HT1080 (cell line): ENCODE results near the gene IGIP. TPM values are rescaled to one million over a fixed set of nuclear protein-coding genes. Genes with fewer than 3 reads are reported as not detected.
A peak's percentile ranks its signal among the peaks of the same experiment; 100 is the strongest.

Experiments
- DNase-seq: peaks from one replicate; pipeline ENCODE4 v3.0.0-alpha.2; 2015; ENCODE audit warnings: low read depth
- polyA plus RNA-seq, 2 experiments: library from polyadenylated mRNA; depleted of rRNA; stranded (reverse); fragments of >200 nt; gene quantifications; 2 replicates each; pipeline ENCODE4 v1.2.3, GENCODE V29; 2015
- total RNA-seq: library from RNA; depleted of rRNA; stranded (reverse); fragments of >200 nt; shearing (Covaris generic); gene quantifications from 2 replicates; pipeline ENCODE4 v1.2.3, GENCODE V29; 2014; rRNA removed

The IGIP gene
- total RNA-seq, result 0.23 and 0.85 TPM in 2 replicates
- 0.73 and 1.1 TPM in 2 replicates for polyA plus RNA-seq (2015; cell fraction: cytosol; rRNA removed)
- polyA plus RNA-seq (2015; cell fraction: nucleus; rRNA removed), result 3.8 and 4.8 TPM in 2 replicates

GRCh38 chr5:140125637-140126036 is at the start of gene IGIP:
IGIP (plus strand) TSS chr5:140125937; CDS start chr5:140128477, 2,540 bp downstream.
- no peak for DNase-seq

DNA sequence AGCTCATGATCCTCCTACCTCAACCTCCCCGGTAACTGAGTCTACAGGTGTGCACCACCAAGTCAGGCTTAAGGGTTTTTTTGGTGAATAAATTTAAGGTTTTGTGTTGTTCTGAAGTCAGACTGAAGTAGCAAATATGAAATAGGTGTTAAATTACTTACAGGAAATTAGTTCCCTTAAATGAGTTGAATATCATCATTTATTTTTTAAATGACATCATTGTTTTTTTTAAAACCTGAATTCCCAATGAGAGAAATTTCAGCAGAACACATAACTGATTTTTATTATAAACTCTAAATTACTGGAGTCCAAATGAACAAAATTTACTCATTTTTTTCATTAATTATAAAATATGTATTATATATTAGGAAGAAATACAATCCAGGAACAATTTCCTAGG is 49.6 kb upstream of the IGIP start:
- DNase-seq, result no peak

GRCh38 chr5:140076788-140077187 is 48.9 kb upstream of the IGIP start:
- DNase-seq, result no peak

DNA sequence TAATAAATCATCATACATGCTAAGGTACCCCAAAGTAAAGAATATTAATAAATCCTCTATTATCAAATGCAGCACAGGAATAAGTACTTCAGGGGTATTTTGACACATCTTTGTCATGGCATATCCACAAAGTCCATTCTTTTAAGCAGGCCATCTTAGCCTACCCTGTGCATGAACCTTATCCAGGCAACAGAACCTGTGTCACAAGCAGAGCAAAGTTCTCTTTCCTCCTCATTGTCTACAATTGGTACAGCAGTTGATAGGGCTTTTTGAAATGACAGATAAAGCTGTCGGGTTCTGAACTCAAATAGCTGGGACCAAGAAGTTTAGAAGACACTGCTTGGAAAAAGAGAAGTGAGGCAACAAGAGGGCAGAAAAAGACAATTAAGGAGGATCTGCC is 42.6 kb upstream of the IGIP start:
- no peak for DNase-seq

DNA sequence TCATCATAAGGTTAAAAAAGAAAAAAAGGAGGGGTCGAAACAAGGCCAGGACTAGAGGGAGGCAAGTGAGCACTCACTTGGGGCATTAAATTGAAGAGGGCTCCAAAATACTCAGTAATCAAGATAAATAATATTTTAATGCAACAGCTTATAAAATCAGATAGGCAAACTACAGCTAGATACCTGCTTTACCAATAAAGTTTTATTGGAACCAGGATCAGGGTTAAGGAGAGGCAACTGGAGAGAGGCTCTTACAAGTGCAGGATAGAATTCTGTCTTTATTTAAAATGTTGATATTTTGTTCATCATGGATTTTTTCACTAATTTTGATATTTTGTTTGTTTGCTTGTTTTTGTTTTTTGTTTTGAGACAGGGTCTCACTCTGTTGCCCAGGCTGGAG is 42.1 kb upstream of the IGIP start:
- no peak for DNase-seq

DNA sequence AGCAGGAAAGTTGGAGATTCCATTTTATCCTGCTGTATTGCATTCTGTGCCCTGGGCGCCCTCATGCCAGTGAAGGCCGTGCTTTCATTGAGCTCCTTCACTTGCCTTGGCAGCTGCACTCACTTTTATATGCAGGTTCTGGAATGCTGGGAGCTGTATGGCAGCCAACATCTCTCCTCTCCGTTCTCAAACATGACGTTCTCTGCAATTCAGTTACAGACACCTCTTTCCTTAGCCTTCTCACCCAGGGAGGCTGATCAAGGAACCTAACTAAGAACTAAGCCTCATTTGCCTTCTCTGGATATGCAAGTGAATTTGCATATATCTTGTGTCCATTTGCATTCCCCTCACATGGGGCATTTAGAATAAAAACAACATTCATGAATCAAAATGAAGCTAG is 41.2 kb upstream of the IGIP start:
- no peak for DNase-seq

DNA sequence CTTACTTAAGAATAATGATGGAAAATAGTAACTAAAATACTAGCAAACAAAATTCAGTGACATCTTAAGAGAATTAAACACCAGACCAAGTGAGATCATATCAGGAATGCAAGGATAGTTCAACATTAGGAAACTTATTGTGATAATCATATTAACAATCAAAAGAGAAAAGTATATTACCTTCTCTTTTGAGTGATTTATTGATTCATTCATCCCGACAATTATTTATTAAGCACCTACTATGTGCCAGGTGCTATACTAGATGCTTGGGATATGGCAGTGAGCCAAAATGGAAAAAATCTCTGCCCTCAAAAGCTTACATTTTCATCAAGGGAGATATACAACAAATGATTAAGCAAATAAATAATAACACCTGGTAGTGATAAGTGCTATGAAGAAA is 35.5 kb upstream of the IGIP start:
- DNase-seq, result no peak

DNA sequence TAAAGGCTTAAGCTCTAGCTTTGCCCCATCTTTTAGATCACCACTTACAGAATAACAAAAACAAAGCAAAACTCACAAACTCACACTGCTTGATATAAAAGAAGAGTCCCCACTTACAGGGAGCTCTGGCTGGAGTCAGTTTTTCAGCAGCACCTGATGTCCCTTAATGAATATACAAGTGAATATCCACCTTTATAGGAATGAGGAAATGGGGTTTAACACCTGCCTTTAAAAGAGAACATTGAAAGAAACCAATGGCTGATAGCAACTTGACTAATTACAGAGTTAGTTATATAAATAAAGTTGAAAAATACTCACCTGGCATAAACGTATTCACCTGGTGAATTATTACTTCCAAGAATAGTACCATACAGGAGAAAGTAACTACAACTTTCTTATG is 32.6 kb upstream of the IGIP start:
- DNase-seq, result no peak

DNA sequence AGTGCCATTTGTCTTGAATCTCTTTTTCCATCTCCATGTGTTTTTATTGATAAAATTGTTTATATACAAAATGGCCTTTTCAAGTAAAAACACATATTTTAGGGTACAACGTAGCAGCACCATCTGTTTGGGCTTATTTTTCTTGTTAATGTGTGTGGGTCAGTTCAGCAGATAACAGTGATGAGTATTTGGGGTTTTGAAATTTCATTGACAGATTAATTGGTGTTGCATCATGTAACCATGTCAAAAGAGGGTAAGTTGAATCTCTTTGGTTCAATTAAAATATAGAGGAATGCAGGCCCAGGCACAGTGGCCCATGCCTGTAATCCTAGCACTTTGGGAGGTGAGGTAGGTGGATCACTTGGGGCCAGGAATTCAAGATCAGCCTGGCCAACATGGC is 31.9 kb upstream of the IGIP start:
- DNase-seq, result no peak

DNA sequence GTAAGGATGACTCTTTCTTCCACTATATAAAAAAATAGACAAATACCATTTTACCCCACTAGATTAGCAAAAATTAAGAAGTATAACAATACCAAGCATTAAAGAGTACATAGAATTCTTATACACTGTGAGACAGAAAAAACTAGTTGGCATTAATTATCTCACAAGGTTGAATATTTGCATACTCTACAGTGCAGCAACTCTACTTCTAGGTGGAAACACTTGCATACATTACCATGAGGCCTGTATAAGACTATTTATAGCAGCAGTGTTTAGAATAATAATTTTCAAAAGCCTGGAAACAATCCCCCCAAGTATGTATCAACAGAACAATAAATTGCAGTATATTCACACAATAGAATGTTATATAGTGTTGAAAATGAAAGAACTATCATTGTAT is 30.8 kb upstream of the IGIP start:
- no peak for DNase-seq

DNA sequence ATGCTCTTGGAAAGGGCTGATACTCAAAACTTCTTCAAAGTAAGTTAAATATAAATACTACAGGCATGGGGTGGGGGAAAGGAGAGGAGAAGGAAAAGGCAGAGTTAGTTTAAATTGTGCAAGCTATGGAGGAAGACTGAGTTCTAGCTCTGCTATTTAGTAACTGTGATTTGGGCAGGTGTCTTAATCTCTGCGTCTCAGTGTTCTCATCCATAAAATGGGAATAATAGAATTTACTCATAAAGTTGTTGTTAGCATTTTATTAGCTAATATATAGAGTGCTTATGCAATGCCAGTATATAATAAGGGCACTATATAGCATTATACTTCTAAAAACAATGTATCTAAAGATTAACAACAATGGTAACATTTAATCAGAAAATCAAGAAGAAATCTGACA is 24.6 kb upstream of the IGIP start:
- DNase-seq, result no peak

DNA sequence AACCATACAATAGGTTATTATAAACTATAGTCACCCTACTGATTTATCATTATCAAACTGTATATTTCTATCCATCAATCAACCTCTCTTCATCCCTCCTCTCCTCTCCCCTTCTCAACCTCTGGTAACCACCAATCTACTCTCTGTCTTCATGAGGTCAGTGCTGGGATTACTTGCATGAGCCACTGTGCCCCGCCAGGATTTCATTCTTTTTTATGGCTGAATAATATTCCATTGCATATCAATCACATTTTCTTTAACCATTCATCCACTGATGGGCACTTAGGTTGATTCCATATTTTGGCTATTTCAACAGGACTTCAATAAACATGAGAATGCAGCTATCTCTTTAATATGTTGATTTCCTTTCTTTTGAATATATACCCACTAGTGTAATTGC is 22.6 kb upstream of the IGIP start:
- DNase-seq, result no peak

- DNase-seq, result no peak
Observed at GRCh38 chr5:140104100-140104499, 21.6 kb upstream of the IGIP start.

GRCh38 chr5:140106101-140106500 is 19.6 kb upstream of the IGIP start:
- no peak for DNase-seq

GRCh38 chr5:140106805-140107311 is 18.9 kb upstream of the IGIP start:
- no peak for DNase-seq

- DNase-seq, result peak; percentile 92
Observed at GRCh38 chr5:140107312-140108092, 18.2 kb upstream of the IGIP start.

- peak; percentile 31 for DNase-seq
Observed at GRCh38 chr5:140108093-140109017, 17.4 kb upstream of the IGIP start.

GRCh38 chr5:140109018-140109758 is 16.5 kb upstream of the IGIP start:
- DNase-seq, result peak; percentile 21

DNA sequence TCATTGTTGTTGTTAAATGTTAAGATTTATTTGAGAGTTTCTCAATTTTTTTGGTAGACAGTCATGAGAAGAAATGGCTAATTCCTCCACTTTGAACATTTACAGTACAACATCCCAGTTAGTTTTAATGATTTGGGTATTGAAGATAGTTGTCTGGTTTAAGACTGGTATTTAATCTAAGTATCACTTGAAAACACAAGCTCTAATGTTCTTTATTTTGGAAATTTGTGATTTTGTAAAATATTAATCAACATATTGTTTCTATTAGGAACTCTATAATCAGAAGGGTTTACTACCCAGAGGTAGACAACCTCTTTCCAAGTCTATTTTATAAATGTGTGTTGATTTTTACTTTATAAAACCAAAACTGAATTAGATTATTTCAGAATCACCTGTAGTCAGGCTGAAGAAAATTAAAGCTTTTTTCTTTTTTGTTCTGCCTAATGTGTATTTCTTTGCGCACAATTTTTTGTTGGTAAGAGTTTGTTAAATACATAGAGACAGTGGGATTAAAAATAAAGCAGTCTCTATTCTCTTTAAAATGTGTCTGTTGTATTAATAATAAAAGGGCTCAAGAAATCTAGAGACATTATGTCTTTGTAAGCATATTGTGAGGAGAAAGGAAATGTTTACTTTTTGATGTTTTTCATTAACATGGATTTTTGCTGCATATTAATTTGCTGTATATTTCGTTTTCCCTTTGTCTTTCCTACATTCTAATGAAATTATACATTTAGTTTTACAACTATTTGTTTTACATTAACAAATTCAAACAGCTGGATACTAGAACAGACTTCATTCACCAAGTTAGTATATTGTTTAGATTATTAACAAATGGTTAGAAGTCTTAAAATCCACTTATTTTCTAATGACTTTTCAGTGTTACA is 15.7 kb upstream of the IGIP start:
- DNase-seq, result no peak

DNA sequence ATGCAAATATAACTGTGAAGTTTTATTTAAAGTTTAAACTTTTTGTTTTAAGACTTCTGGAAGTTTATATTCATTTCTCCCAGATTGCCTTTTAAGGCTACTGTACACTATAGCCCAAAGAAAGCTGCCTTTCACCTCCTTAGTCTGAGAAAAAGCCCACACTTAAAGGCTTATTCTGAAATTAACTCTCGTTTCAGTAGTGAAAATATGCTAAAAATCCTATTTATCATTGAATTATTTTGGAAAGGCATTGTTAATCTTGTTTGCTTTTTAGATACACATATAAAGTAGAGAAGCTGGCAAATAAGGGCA is 15.1 kb upstream of the IGIP start:
- no peak for DNase-seq
